GM12873 (cell line): ENCODE data around the gene IL34.

Experiments used
- CTCF ChIP-seq: IDR thresholded peaks from 2 replicates; pipeline ENCODE4 v1.5.1; 2012; ENCODE audit warnings: low read depth, mild to moderate bottlenecking, moderate library complexity, low read length, control low read depth; ENCODE audit not compliant: insufficient read depth; ENCODE audit errors: missing control alignments

The IL34 gene

GRCh38 chr16:70699696-70700095, 53.3 kb downstream of the IL34 start:
- no peak for TF ChIP-seq CTCF

GRCh38 chr16:70700101-70701020, 54.0 kb downstream of the IL34 start:
- TF ChIP-seq CTCF = no peak

GRCh38 chr16:70701036-70701435, 54.7 kb downstream of the IL34 start:
- no peak for TF ChIP-seq CTCF

- TF ChIP-seq CTCF = no peak
These were observed 55.2 kb downstream of the IL34 start for GRCh38 chr16:70701596-70701995.

GRCh38 chr16:70701998-70702397, 55.6 kb downstream of the IL34 start:
- no peak for TF ChIP-seq CTCF

GRCh38 chr16:70702624-70703023, 56.3 kb downstream of the IL34 start:
- TF ChIP-seq CTCF = no peak

- TF ChIP-seq CTCF = no peak
These were observed 56.9 kb downstream of the IL34 start for GRCh38 chr16:70703041-70703834.
